CD4-positive, alpha-beta T cell treated with Interleukin-4 for 1 hour (primary cell): ENCODE results near the gene SESN2.

Experiments
- DNase-seq, 2 donors: peaks; one replicate each; pipeline ENCODE4 v3.0.0-alpha.2; 2020 to 2022

SESN2 gene, protein sequence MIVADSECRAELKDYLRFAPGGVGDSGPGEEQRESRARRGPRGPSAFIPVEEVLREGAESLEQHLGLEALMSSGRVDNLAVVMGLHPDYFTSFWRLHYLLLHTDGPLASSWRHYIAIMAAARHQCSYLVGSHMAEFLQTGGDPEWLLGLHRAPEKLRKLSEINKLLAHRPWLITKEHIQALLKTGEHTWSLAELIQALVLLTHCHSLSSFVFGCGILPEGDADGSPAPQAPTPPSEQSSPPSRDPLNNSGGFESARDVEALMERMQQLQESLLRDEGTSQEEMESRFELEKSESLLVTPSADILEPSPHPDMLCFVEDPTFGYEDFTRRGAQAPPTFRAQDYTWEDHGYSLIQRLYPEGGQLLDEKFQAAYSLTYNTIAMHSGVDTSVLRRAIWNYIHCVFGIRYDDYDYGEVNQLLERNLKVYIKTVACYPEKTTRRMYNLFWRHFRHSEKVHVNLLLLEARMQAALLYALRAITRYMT

DNA sequence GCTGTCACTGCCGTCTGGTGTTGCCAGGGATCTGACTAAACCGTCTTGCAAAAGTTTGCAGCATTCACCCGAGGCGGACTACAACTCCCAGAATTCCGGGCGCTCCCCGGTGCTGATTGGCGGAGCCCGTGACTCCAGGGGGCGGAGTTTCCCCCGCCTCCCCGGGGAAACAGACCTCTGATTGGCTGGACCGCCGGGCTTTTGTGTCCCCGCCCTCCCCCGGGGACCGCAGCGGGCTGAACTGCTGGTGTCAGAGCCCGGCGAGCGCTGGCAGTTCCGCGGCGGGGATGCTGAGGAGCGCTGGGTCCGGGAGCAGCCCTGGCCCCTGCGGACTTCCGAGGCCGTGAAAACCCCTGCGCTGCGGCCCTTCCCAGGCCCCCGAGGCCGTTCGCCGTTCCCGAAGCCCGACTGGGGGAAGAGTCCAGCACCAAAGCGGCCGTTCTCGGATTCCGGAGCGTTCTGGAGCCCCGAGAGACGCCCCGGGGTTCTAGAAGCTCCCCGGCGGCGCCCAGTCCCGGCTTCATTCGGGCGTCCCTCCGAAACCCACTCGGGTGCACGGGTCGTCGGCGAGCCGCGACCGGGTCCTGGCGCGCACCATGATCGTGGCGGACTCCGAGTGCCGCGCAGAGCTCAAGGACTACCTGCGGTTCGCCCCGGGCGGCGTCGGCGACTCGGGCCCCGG, at the start of gene SESN2:
Gene SESN2, plus strand, starts transcription at position 267 of the 682 bp plus-strand sequence. Its CDS starts 330 bp downstream, at position 597.
- peak; percentile 99 for DNase-seq

DNA sequence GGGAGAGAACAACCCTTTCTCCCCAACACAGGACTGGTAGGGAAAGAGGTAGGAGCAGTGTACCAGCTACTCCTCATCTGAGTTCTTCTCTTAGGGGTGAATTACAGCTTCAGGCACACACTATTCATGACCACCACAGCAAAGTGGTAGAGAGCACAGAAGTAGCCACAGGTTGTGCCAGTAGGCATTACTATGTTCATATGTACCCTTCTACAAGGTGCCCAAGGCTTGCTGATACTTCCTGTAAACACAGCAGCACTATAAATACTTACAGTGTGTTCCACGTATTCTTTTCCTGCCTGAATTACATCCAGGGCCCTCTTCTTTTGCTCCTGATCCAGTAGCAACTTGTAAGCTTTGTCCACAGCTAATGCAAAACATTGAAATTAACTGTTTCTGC, 49.6 kb upstream of the SESN2 start:
- DNase-seq: no peak

DNA sequence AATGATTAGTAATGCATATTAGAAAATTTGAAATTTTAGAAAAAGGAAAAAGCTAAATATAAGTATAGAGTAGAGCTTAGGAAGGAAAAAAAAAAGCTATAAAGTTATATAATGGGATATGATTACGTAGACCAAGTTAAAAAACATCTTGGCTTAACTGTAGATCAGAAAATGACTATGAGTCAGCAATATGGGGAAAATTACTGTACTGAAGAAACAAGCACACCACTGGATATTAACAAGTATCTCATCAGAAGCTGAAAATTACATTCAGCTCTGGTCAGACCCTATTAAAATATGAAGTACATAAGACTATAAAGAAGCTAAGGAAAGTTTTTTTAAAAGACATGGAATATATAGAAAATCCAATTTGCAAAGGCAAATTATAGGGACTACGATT, 46.0 kb upstream of the SESN2 start:
- DNase-seq: no peak

DNA sequence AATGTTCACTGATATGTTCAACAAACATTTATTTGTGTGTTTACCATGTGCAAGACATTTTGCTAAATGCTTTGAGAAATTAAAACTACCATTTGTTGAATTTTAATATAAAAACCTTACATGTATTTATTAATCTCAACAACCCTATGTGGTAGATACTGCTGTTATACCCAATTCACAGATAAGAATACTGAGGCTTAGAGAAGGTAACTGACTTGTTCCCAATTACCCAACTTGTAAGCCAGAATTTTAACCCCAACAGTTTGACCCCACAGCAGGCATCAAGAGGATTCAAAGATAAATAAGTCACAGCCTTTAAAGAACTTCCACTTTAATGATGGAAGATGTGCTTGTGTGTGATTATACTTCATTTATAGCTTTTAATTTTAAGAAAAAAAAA, 30.2 kb upstream of the SESN2 start:
- no peak for DNase-seq

DNA sequence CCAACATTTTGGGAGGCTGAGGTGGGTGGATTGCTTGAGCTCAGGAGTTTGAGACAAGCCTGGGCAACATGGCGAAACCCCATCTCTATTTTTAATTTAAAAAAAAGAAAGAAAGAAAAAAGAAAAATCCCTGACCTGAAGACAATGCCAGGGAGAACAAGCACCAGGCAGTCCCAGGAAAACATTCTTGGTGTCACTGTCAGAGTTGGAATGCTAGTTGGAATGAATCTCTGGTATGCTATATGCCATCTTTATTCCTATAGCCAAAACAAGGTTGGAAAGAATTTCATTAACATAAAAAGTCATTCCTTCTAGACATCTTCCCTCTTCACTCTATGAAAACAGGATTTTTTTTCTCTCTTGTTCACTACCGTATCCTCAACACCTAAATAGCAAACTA, 29.3 kb upstream of the SESN2 start:
- no peak for DNase-seq

DNA sequence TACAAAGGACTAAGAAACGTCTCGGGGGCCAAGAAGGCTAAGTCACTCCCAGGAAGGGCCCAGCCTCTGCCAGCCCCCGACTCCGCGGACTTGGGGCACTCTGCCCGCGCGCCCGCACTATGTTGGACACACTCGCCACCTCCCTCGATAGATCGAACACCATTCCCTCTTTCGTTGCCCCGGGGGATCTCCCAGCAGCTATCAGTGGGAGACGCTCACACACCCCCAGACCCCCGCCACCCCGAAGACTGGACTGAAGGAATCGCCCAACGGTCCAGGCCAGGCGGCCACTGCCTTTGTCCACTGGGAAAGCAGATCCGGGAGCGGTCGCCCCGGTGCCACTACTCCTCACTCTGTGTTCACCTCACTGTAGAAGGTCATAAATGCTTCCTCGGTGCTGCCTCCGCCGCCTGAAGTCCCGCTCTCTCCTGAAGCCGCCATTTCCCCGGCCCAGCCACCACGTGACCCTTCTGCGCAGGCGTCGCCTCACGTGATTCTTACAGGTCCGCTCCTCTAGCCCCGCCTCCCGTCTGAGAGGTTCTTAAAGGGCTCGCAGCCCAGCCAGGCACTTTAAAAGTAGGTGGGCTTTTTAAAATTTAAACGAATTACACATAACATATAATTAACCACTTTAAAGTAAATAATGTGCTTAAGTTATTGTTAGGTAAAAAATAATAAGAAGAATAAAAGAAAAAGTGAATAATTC, 26.6 kb upstream of the SESN2 start, which contains the start of gene DNAJC8:
Gene DNAJC8, minus strand, starts transcription at position 472 of the 706 bp plus-strand sequence. Its CDS starts 31 bp downstream, at position 441.
- peak; percentile 93 to 94 for DNase-seq

DNA sequence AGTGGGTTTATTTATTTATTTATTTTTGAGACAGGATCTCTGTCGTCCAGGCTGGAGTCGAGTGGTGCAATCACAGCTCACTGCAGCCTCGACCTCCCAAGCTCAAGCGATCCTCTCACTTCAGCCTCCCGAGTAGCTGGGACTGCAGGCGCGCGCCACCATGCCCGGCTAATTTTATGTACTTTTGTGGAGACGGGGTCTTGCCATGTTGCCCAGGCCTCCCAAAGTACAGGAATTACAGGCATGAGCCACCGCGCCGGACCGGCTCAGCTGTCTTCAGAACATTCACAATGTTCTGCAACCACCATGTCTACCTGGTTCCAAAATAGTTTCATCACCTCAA, 26.1 kb upstream of the SESN2 start:
- no peak for DNase-seq

DNA sequence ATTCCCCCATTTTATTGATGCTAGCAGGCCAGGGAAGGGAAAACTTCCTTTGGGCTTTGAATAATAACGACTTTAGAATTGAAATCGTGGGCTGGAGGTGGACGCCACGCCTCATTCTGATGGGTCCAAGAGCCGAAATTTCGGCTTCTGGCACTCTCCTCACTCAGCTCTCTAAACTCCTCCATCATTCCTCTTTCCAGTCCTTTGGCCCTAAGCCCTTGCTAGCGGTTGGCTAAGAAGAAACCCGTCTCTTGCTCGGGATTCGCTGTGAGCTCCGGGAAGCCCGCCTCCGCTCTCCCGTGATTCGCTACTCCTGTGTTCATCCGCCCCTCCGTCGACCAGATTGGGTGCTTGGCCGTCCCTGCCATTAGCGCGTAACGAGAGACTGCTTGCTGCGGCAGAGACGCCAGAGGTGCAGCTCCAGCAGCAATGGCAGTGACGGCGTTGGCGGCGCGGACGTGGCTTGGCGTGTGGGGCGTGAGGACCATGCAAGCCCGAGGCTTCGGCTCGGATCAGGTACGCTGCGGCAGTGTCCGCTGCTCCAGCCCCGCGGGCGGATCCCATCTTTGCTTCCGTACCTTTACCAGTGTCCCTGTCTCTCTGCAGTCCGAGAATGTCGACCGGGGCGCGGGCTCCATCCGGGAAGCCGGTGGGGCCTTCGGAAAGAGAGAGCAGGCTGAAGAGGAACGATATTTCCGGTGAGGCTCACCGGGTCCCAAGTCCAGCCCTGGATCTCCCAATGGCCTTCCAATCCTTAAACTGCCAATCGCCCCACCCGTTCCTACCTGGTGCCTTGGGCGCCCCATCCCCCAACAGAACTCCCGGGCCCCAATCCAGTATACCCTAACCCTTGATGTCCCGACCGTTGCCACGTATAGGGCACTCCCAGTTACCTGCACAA, 23.3 kb upstream of the SESN2 start, which contains the start of gene ATP5IF1:
Gene ATP5IF1, plus strand, starts transcription at position 370 of the 901 bp plus-strand sequence. Its CDS starts 60 bp downstream, at position 430.
- DNase-seq: peak; percentile 96 to 97

DNA sequence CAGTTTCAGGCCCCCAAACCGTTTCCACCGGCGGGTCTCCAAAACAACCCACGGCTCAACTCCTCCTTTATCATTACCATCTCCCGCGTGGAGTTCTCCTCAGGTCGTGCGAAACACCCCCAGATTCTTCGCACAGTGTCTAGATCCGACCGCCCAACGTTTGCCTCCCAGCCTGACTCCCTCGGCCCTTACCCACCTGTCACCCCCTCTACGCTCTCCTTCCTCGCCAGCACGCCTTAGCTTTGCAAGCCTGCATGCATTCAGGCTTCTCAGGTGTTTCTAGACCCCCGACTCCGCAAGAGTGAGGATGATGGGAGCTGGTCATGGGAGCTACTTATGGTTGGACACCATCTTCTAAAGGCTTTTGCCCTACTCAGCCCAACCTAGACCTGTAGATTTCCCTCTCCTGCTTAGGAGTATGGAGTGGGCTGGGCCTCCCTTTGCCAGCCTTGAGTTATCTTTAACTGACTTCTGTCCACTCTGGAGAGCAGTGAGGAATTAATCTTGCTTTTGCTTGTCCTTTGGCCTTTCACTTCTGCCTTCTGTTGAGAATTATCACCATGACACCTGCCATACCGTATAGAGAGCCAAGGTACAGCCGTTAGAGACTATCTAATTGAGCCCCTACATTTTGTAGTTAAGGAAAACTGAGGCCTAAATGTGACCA, 22.5 kb upstream of the SESN2 start:
- peak in 1 of 2 donors; percentile 14 for DNase-seq

DNA sequence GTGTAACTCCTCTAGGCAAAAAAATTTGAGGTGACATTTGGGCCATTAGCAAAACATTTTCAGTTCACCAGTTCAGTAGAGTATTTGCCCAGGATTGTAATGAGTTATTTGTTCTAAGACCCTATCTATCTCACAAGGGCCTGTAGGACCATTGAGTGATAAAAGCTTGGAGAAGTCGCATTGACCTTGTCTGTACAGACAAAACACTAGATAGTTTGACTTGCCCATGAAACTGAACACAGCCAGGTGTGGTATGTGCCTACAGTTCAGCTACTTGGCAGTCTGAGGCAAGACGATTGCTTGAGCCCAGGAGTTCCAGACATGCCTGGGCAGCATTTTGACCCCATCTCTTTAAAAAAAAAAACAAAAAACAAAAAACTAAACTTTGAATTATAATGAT, 20.3 kb upstream of the SESN2 start:
- DNase-seq: no peak

DNA sequence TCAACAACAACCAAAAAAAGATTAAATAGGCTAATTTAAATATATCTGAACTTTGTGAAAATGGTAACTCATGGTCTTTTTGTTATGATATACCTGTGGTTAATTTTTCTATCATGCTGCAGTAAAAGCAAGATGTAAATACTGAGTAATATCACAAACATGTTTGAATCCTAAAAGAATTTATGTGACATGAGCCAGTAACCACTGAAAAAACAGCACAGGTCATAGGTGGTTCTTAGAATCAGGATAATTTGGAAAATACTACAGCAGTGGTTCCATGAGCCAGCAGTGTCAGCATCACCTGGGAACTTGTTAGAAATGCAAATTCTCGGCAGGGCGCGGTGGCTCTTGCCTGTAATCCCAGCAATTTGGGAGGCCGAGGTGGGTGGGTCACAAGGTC, 19.3 kb upstream of the SESN2 start:
- DNase-seq: no peak

DNA sequence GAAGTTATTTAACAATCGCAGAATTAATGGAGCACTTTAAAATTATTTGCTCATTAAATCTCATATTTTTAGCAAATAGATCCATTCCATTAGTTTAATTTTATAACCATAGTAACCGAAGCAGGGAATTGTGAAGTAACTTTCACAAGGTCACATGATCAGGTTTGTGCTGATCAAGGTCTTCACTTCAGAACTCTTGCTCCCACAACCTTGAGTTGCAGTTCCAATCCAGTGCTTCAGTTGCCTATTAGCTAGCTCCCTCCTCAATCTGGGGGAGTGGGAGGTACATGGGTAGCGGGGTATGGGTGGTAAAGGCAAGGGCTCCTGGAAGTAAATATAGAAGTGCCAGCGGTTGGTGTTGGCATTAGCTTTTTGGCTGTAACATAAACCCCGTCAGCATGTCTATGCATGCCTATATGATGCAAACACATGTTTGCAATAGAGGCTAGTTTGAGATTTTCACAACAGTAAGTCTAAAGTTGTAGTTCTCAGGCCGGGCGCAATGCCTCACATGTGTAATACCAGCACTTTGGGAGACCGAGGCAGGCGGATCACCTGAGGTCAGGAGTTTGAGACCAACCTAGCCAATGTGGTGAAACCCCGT, 17.6 kb upstream of the SESN2 start:
- DNase-seq: no peak

DNA sequence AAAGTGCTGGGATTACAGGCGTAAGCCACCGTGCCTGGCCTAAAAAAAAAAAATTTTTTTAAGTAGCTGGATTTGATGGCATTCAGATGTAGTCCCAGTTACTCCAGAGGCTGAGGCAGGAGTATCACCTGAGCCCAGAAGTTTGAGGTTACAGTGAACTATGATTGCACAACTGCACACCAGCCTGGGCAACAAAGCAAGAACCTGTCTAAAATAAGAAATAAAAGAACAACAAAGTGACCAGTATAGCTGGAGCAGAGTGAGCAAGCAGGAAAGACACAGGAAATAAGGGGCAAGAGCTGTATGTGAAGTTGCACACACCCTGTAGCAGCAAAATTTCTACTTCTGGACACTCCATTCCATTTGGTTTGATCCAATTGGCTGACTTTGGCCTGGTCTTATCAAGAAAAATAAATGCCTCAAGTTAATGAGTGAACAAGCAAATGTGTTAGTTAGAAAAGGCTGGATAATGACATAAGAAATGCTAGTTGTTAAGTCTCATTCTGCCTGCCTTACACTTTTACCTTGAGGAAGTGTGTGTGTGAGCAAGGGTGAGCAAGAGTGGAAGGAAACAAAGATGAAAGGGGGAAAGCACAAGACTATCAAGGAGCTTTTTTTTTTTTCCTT, 15.5 kb upstream of the SESN2 start:
- DNase-seq: peak in 1 of 2 donors; percentile 40

DNA sequence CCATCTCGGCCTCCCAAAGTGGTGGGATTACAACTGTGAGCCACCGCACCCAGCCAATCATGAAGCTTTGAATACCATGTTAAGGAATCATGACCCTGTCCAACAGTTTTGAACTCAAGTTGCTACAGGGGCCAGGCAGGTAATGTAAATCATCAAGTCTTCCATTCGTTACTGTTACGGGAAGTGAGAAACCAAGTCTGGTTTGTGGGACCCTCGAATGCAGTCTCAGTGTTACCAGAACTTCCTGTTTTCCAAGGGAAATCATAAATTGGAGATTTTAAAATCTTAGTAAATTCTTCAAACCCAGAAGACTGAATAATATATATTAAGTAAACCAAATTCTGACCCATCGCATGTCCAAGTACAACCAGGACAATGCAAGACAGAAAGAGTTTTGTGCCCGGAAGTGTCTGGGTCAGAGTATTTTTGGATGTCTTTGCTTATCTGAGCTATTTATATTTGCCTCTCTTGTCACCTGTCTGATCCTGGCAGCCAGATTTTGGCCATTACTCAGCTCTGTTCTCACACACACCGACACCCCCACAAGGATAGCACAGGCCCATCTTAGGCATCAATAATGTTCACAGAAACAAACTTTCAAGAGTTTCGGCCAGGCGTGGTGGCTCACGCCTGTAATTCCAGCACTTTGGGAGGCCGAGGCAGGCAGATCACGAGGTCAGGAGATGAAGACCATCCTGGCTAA, 14.6 kb upstream of the SESN2 start:
- no peak for DNase-seq

DNA sequence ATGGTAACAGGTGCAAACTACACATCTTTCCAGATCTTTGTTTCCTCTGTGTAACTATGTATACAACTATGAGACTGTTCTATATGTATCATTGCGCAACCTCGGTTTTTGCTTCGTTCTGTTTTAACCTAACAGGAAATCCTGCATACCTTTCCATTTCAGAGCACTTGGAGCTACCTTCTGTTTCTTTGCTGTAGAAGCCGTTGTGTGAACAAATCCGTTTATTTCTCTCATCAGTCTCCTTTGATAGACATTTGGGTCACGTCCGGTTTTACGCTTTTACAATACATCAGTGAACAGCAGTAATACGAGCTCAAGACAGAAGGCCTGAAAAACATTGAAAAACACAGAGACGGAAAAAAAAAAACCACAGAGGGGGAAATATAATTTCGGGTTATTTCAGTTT, 12.9 kb upstream of the SESN2 start:
- peak; percentile 66 to 89 for DNase-seq

DNA sequence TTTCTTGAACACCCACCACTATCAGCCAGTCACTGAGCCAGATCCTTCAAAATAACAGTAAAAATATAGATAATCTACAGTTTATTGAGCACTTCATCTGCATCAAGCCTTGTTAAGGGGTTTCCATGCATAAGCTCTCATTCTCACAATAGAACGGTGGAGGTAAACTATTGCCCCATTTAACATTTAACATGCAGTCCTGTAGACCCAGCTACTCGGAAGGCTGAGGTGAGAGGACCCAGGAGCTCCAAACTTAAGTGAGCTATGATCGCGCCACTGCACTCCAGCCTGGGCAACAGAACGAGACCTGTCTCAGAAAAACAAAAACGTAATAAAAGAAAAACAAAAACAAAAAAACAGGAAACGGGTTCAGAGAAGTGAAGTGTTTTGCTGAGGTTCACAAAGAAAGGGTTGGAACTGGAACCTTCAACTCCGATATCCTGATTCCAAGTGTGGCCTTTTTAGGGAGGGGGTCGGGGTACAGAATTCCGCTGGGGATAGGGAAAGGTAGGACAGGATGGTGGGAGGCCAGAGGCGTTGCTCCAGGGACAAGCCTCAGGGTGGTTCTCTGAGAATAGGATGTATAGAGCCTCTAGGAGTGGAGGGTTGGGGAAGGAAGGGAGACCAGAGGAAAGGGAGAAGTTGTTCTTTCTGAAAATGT, 11.6 kb upstream of the SESN2 start:
- no peak for DNase-seq

DNA sequence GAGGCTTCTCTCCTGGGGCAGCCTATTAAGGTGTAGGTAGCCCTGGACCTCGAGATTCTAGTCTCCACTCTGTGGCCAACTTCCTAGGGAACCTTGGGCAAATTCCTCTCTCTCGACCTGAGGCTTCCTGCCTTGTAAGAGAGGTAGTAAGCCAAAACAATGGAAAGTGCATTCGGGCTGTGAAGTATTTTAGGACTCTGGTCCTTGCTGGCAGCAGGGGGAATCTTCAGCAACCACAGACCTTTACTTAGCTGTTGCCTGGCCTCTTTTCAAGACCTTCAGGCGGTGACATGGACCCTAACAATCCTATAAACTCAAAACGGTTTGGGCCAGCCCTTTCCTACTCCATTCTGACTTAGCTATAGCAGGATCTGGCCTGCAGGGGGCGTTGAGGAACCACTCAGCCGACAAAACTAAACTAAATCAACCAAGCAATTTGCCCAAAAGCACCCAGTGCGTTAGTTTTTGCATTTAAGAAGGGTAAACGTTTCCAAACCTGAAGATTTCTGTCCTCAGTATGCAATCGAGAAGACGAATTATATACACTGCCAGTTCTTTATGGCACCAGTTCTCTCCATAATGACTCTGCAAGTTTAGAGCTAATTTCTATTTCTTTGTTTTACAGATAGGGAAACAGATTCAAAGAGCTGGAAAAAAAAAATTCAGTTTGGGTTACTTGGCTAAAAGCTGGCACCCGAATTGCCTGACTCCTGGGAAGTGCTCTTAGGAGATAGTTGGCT, 10.9 kb upstream of the SESN2 start:
- DNase-seq: peak; percentile 86 to 87

DNA sequence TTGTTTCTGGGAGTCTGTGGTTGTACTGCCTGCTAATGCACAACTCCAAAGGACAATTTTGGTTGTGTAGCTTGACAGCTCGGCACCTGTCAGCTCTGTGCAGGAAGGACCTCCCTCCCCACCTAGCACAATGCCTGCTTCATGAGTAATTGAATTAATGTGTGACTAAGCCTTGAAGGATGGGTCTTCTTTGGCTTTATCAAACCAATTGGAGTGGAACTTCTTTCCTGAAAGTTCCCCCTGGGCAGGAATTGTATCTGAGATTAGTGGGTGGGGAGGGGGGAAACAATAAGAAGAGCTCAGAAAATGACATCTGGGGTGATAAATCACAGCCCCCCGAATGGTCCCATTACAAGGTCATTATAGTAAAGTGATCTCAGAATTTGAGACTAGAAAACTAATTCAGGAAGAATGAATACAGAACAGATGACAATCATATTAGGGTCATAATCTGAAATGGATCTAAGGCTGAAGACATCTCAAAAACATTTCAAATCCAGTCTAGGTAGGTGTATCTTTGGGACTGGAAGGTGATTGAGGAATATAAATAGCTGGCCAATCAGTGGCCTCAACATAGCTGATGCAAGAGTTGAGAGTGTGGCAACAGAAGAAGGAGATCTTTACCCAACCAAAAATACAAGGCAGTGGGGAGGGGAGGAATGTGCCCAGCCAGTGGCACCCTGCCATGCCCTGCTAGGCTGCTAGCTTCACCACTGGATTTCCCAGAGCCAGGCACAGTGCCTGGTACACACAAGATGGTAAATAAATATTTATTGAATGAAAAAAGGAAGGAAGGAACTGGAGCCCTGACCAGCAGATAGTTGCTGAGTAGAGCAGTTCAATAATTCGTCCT, 10.1 kb upstream of the SESN2 start:
- DNase-seq: peak in 1 of 2 donors; percentile 30
